Spleen (tissue), 11 donors: Measurements from ENCODE around the gene NME2. TPM values are rescaled to one million over a fixed set of nuclear protein-coding genes. Genes with fewer than 3 reads are reported as not detected.

ENCODE experiments used
- DNase-seq: peaks from one replicate; pipeline ENCODE4 v3.0.0-alpha.2; 2020
- H3K27ac ChIP-seq, 8 donors: fragments of 200-600 bp; sonication (generic) in 7 of 8; 1 replicate in 4 of 8; 2 replicates in 4 of 8; pipeline versions ENCODE4 v1.5.0 to v1.8.0; 2016 to 2021; ENCODE audit warnings: inconsistent platforms in 4 of 8, mild to moderate bottlenecking in 4 of 8, moderate library complexity in 1 of 8
- H3K27me3 ChIP-seq, 7 donors: fragments of 200-600 bp; sonication (generic) in 6 of 7; replicated peaks in 1 of 7; 1 replicate in 4 of 7; 2 replicates in 3 of 7; pipeline versions ENCODE4 v1.5.0 to v1.8.0; 2016 to 2021; ENCODE audit warnings: inconsistent platforms in 3 of 7, mild to moderate bottlenecking in 1 of 7
- H3K36me3 ChIP-seq, 6 donors: fragments of 200-600 bp; sonication (generic) in 5 of 6; 1 replicate in 4 of 6; 2 replicates in 2 of 6; pipeline versions ENCODE4 v1.5.0 to v1.8.0; 2016 to 2021; ENCODE audit warnings: inconsistent platforms in 2 of 6
- H3K4me1 ChIP-seq, 6 donors: fragments of 200-600 bp; sonication (generic) in 5 of 6; 1 replicate in 3 of 6; 2 replicates in 3 of 6; pipeline versions ENCODE4 v1.5.0 to v1.8.0; 2016 to 2021; ENCODE audit warnings: inconsistent platforms in 3 of 6
- H3K4me3 ChIP-seq, 8 donors: fragments of 200-600 bp; sonication (generic) in 7 of 8; 1 replicate in 4 of 8; 2 replicates in 4 of 8; pipeline versions ENCODE4 v1.5.0 to v1.8.0; 2016 to 2021; ENCODE audit warnings: inconsistent platforms in 4 of 8, mild to moderate bottlenecking in 4 of 8, moderate library complexity in 2 of 8
- H3K9me3 ChIP-seq, 8 donors: fragments of 200-600 bp; sonication (generic) in 7 of 8; 1 replicate in 4 of 8; 2 replicates in 4 of 8; pipeline versions ENCODE4 v1.5.0 to v1.8.0; 2016 to 2021; ENCODE audit warnings: inconsistent platforms in 4 of 8
- POLR2A ChIP-seq, 3 donors: fragments of 450-650 bp; IDR thresholded peaks; one replicate each; pipeline ENCODE4 v1.5.1; 2017; ENCODE audit warnings: antibody characterized with exemption in 3 of 3, mild to moderate bottlenecking in 1 of 3
- POLR2AphosphoS5 ChIP-seq, 3 donors: sonication (generic); formaldehyde crosslinking; IDR thresholded peaks; one replicate each; pipeline ENCODE4 v1.5.1; 2017; ENCODE audit warnings: antibody characterized with exemption in 3 of 3
- WGBS, 5 donors: extraction: QIAGEN DNeasy Blood & Tissue Kit in 3 of 5; methylation state at CpG; one replicate each; pipeline versions ENCODE4 v1.1.5 to v1.1.7; 2013 to 2018; 5-methylcytosine and 5-hydroxymethylcytosine counted together
- intact Hi-C: fragments of 100-400 bp; cut with DNase I; formaldehyde crosslinking; loops from one replicate; pipeline ENCODE4 v1.15.0; 2023; ENCODE audit warnings: low total_unique reads
- polyA plus RNA-seq, 3 donors: library from polyadenylated mRNA; stranded (reverse); fragments of 200-250 nt; gene quantifications; one replicate each; pipeline ENCODE4 v1.2.1, GENCODE V29; 2013
- total RNA-seq, 7 donors: library from RNA; depleted of rRNA in 3 of 7; stranded (reverse); fragments of >200 nt in 3 of 7; fragmentation: NEBNext Ultra II Directional in 4 of 7; extraction: Animal tissue kit (Norgen Biotek cat#: 25700) in 4 of 7; gene quantifications; one replicate each; pipeline versions ENCODE4 v1.1.0 to v1.2.1, GENCODE V29; 2016 to 2021
- TF ChIP-seq, protein P1 (sequence below), 11 experiments: fragments of 200-600 bp in 7 of 11; fragments of 450-650 bp in 4 of 11; sonication (generic) in 4 of 11; IDR thresholded peaks in 8 of 11; conservative IDR thresholded peaks in 3 of 11; 1 replicate in 7 of 11; 2 replicates in 4 of 11; pipeline versions ENCODE4 v1.4.0 to v1.8.0; 2016 to 2021; ENCODE audit warnings: antibody characterized with exemption in 11 of 11, inconsistent platforms in 4 of 11, mild to moderate bottlenecking in 1 of 11
- donor health status: healthy with polysubstance abuse.
- donor health status: DM: no; HTN: no; CAD: no; lungs with moderate emphysema.
- donor health status: DM: no; HTN: no; CAD: no.
- donor health status: Bipolar disorder and iron deficiency.
- donor health status: healthy.
- donor health status: DM: no; HTN: no; CAD: no.
- donor health status: DM: yes; HTN: yes; CAD: no.

The NME2 gene
- total and polyA plus RNA-seq, 10 donors: 209 to 746 (median 280) TPM

- no peaks in the 10 kb centered on the region for H3K9me3 ChIP-seq
- no peaks in the 10 kb centered on the region for H3K4me1 ChIP-seq
- peaks cover 0 to 100% (median 76%) of the 10 kb centered on the region in 6 donors for H3K36me3 ChIP-seq
- no peak for DNase-seq
- WGBS, 5 donors: 97 to 100% (median 100%) methylated on average over 1 of the region's 1 CpG
- H3K27ac ChIP-seq: no peak overlapping the region
- intact Hi-C loops: no loop called here
- no peak overlapping the region for H3K4me3 ChIP-seq
- TF ChIP-seq POLR2A (IDR thresholded peaks at IDR 0.05): no peak
- TF ChIP-seq, protein P1, sequence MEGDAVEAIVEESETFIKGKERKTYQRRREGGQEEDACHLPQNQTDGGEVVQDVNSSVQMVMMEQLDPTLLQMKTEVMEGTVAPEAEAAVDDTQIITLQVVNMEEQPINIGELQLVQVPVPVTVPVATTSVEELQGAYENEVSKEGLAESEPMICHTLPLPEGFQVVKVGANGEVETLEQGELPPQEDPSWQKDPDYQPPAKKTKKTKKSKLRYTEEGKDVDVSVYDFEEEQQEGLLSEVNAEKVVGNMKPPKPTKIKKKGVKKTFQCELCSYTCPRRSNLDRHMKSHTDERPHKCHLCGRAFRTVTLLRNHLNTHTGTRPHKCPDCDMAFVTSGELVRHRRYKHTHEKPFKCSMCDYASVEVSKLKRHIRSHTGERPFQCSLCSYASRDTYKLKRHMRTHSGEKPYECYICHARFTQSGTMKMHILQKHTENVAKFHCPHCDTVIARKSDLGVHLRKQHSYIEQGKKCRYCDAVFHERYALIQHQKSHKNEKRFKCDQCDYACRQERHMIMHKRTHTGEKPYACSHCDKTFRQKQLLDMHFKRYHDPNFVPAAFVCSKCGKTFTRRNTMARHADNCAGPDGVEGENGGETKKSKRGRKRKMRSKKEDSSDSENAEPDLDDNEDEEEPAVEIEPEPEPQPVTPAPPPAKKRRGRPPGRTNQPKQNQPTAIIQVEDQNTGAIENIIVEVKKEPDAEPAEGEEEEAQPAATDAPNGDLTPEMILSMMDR (IDR thresholded peaks at IDR 0.05 in 8 of 11, conservative IDR thresholded peaks at IDR 0.05 in 3 of 11): no peak
- no peak for TF ChIP-seq POLR2AphosphoS5 (IDR thresholded peaks at IDR 0.05)
- no peaks in the 10 kb centered on the region for H3K27me3 ChIP-seq
Measured at GRCh38 chr17:51217946-51218345, 51.7 kb downstream of the NME2 start.

DNA sequence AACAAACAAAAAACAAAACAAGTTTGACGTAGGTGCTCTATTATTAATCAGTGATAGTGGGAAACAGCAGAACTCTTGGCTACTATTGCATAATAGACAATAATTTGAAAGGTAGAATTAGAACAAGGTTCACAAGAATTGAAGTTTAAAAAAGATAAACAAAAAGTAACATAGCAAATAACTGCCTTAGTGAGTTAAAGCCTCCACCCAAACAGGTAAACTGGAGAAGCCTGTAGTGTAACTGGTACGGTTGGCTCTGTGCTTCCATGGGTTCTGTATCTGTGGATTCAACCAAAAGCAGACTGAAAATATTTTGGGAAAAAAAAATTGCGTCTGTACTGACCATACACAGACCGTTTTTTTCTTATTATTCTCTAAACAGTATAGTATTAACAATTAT, 55.1 kb downstream of the NME2 start:
- Histone ChIP-seq H3K9me3 (no peaks in the 10 kb centered on the region), H3K4me1 (peaks cover 10 to 24% (median 17%) of the 10 kb centered on the region in 6 donors), H3K27me3 (no peaks in the 10 kb centered on the region), H3K4me3 (no peak overlapping the region), H3K27ac (no peak overlapping the region), H3K36me3 (peaks cover 0 to 90% (median 63%) of the 10 kb centered on the region in 6 donors)
- 91 to 94% (median 92%) methylated on average over 4 of the region's 4 CpGs for WGBS, 5 donors
- DNase-seq: no peak
- intact Hi-C loops: no loop called here
- TF ChIP-seq POLR2AphosphoS5 (IDR thresholded peaks at IDR 0.05): no peak
- TF ChIP-seq POLR2A (IDR thresholded peaks at IDR 0.05): no peak
- TF ChIP-seq, protein P1 (IDR thresholded peaks at IDR 0.05 in 8 of 11, conservative IDR thresholded peaks at IDR 0.05 in 3 of 11): no peak

Other genes with a start within 250 kb of the NME2 start
- 10 to 100 TPM; 69.7 to 94.6 (median 87.1) TPM for gene SPAG9, start 45.5 kb upstream of the NME2 start, total RNA-seq
- 10 to 100 TPM; 10.7 to 12.9 (median 11.2) TPM for gene SPAG9, start 45.5 kb upstream of the NME2 start, polyA plus RNA-seq
- 10 to 100 TPM; 21.2 to 66.0 (median 32.7) TPM for gene NME1, start 12.9 kb upstream of the NME2 start, total RNA-seq
- gene NME1, start 12.9 kb upstream of the NME2 start, polyA plus RNA-seq: 100 to 1,000 TPM in 2 of 3 donors, 10 to 100 TPM in 1; 68.4 to 142 (median 103) TPM
- 10 to 100 TPM; 18.3 to 45.7 (median 27.5) TPM for gene MBTD1, start 93.6 kb downstream of the NME2 start, total RNA-seq
- gene MBTD1, start 93.6 kb downstream of the NME2 start, polyA plus RNA-seq: 10 to 100 TPM in 2 of 3 donors, 1 to 10 TPM in 1; 9.6 to 10.4 (median 10.1) TPM
- 10 to 100 TPM; 33.9 to 45.6 (median 36.7) TPM for gene UTP18, start 94.1 kb downstream of the NME2 start, total RNA-seq
- gene UTP18, start 94.1 kb downstream of the NME2 start, polyA plus RNA-seq: 10 to 100 TPM; 23.5 to 37.1 (median 31.8) TPM